ENCODE results near the gene CAMK1.

CAMK1 gene

GRCh38 chr3:9786209-9786739 is 16.5 kb upstream of the CAMK1 start:
- no peak for TF ChIP-seq CTCF (IDR thresholded peaks at IDR 0.05; ENCODE audit: insufficient read depth, low read depth, low read length, missing control alignments)
- H3K4me3 ChIP-seq (ENCODE audit: low read depth, low read length), result no peak overlapping the region
- no peak for DNase-seq (ENCODE audit: low read depth)

DNA sequence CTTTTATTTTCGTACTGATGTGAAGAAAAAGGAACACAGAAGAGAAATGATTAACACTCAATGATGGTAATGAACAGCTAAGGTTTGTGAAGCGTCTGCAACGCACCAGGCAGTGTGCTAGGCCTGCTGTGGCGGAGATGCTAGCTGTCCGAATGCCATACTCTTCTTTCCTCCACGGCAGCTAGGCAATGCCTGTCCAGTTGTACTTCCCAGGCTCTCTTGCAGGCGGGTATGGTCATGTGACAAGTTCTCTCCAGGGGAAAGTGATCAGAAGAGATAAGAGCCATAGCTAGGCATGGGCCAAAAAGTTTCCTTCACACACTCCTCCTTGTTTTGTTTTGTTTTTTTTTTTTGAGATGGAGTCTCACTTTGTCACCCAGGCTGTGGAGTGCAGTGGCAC is 15.9 kb upstream of the CAMK1 start:
- no peak overlapping the region for H3K4me3 ChIP-seq (ENCODE audit: low read depth, low read length)
- no peak for TF ChIP-seq CTCF (IDR thresholded peaks at IDR 0.05; ENCODE audit: insufficient read depth, low read depth, low read length, missing control alignments)
- DNase-seq (ENCODE audit: low read depth), result no peak

DNA sequence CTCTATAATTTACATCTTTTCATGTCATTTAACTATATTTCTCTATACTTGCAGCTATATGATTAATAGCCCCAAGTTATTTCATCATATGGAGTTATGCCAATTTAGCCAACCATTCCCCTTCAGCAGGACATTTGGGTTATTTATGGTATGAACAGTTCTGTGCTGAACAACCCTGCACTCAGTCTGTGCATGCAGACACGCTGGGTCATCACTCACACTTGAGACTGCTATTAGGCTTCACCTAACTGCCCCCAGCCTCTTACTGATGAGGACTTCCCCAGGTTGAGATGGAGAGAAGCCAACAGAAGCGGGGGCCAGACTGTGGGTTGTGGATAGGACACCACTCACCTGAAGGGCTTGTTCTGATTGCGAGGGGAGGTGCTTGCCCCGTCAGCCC is 15.2 kb upstream of the CAMK1 start:
- no peak for DNase-seq (ENCODE audit: low read depth)
- no peak overlapping the region for H3K4me3 ChIP-seq (ENCODE audit: low read depth, low read length)
- TF ChIP-seq CTCF (IDR thresholded peaks at IDR 0.05; ENCODE audit: insufficient read depth, low read depth, low read length, missing control alignments), result no peak

- TF ChIP-seq CTCF (IDR thresholded peaks at IDR 0.05; ENCODE audit: insufficient read depth, low read depth, low read length, missing control alignments), result no peak
- no peak for DNase-seq (ENCODE audit: low read depth)
- H3K4me3 ChIP-seq (ENCODE audit: low read depth, low read length), result no peak overlapping the region
Measured at GRCh38 chr3:9783954-9784353, 14.2 kb upstream of the CAMK1 start.

DNA sequence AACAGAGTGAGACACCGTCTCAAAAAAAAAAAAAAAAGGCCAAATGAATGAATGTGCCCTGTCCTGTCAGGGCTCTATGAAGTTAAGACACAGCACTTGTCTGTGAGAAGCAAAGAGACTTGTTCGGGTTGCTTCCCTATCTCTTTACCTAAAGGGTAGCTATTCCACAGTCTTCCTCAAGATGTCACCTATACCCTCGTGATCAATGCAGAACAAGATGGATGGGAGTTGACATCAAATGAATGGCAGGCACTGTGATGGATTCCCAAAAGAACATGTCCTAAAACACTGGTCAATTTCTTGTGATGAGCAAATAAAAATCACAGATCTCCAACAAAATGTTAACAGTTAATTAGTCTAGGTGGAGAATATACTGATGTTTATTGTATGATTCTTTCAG is 13.0 kb upstream of the CAMK1 start:
- no peak overlapping the region for H3K4me3 ChIP-seq (ENCODE audit: low read depth, low read length)
- no peak for DNase-seq (ENCODE audit: low read depth)
- peak; percentile 14 for TF ChIP-seq CTCF (IDR thresholded peaks at IDR 0.05; ENCODE audit: insufficient read depth, low read depth, low read length, missing control alignments)

- DNase-seq (ENCODE audit: low read depth), result no peak
- no peak overlapping the region for H3K4me3 ChIP-seq (ENCODE audit: low read depth, low read length)
- no peak for TF ChIP-seq CTCF (IDR thresholded peaks at IDR 0.05; ENCODE audit: insufficient read depth, low read depth, low read length, missing control alignments)
Measured at GRCh38 chr3:9781978-9782603, 12.3 kb upstream of the CAMK1 start.

DNA sequence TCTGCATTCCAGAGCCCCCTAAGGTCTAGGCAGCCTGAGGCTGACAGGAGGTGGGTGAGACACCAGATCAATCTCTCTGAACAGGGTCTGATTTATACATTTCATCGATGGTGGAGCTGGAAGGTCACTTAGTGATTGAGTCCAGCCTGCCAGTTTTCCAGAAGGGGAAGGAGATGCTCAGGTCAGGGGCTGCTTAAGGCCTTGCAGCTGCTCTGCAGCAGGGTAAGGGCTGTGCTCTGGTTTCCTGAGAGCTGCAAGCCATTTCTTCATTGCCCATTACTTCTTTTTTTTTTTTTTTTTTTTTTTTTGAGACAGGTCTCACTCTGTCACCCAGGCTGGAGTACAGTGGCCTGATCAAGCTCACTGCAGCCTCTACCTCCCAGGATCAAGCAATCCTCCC is 11.8 kb upstream of the CAMK1 start:
- no peak for DNase-seq (ENCODE audit: low read depth)
- H3K4me3 ChIP-seq (ENCODE audit: low read depth, low read length), result no peak overlapping the region
- no peak for TF ChIP-seq CTCF (IDR thresholded peaks at IDR 0.05; ENCODE audit: insufficient read depth, low read depth, low read length, missing control alignments)
